WI38 (cell line): ENCODE measurements around the gene APBA1.

ENCODE experiments used
- H3K4me3 ChIP-seq: 2 replicates; pipeline ENCODE4 v1.5.1; 2011; ENCODE audit warnings: low read depth, mild to moderate bottlenecking, control low read depth, low read length
- CTCF ChIP-seq: IDR thresholded peaks from 2 replicates; pipeline ENCODE4 v1.5.1; 2012; ENCODE audit warnings: low read depth, mild to moderate bottlenecking, control low read depth, low read length

The APBA1 gene

GRCh38 chr9:69622676-69623075 lies 49.5 kb downstream of the APBA1 start:
- no peak overlapping the region for H3K4me3 ChIP-seq
- no peak for TF ChIP-seq CTCF

GRCh38 chr9:69621730-69622460 lies 50.3 kb downstream of the APBA1 start:
- TF ChIP-seq CTCF = no peak

GRCh38 chr9:69620731-69621130 lies 51.4 kb downstream of the APBA1 start:
- no peak overlapping the region for H3K4me3 ChIP-seq
- TF ChIP-seq CTCF = no peak

More at GRCh38 chr9:69621730-69622460, 50.3 kb downstream of the APBA1 start:
- no peak overlapping the region for H3K4me3 ChIP-seq

DNA sequence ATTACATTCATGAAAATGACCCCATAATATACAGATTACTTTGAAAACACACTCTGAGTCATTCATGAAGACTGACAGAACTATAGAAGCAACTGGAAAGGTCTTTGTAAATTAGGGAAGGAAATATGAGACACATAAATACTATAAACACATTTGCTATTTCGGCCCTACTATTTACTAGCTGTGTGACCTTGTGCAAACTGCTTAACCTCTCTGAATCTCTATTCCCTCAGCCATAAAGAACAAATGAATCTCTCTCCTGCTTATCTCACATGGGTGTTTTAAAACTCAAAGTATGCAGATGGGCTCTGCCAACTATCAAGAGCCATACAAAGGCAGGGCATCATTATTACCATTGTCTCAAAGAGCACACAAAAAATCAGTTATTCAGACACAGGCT lies 52.9 kb downstream of the APBA1 start:
- no peak for TF ChIP-seq CTCF
- no peak overlapping the region for H3K4me3 ChIP-seq

DNA sequence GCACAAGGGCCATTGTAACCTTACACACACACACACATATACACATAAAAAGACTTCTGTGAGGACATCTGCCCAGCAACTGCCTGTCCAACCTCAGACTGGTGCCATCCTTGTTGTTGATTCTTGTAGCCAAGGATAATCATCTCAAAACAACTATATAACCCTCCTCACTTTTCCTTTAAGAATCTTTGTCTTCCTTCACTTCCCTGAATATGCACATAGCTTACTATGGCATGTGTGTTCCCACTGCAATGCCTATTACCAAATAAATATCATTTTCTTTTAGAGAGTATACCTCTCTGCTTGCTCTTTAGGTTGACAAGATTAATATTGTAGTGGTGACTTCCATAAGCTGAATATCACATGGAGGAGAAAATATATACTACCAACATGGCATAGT lies 55.2 kb downstream of the APBA1 start:
- no peak overlapping the region for H3K4me3 ChIP-seq
- no peak for TF ChIP-seq CTCF

GRCh38 chr9:69615880-69616279 lies 56.3 kb downstream of the APBA1 start:
- H3K4me3 ChIP-seq = no peak overlapping the region
- no peak for TF ChIP-seq CTCF

DNA sequence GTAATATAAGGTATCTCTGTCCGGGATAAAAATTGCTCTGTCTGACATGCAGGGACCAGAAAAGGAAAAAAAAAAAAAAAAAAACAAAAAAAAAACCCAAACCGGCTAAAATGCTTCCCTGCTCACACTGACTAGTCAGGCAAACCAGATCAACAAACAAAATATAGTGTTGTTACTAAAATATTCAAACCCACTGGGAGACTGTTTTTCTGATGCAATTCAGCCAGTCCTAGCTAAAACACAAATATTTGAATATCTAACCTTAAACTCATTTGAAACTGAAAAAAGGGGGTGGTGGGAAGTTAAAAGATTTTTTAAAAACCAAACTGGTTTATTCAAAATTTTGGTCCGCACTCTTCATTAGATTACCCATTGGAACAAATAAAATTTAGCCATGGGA lies 61.0 kb downstream of the APBA1 start:
- no peak for TF ChIP-seq CTCF
- H3K4me3 ChIP-seq = no peak overlapping the region
